Endothelial cell of coronary artery (primary cell): ENCODE measurements around the gene MAN1C1. TPM values are rescaled to one million over a fixed set of nuclear protein-coding genes. Genes with fewer than 3 reads are reported as not detected.

Experiments
- total RNA-seq: library from RNA; depleted of rRNA; stranded (reverse); fragments of >200 nt; gene quantifications from 2 replicates; pipeline ENCODE4 v1.2.3, GENCODE V29; 2014

The MAN1C1 gene
- 0.18 and 0.19 TPM in 2 replicates for total RNA-seq

DNA sequence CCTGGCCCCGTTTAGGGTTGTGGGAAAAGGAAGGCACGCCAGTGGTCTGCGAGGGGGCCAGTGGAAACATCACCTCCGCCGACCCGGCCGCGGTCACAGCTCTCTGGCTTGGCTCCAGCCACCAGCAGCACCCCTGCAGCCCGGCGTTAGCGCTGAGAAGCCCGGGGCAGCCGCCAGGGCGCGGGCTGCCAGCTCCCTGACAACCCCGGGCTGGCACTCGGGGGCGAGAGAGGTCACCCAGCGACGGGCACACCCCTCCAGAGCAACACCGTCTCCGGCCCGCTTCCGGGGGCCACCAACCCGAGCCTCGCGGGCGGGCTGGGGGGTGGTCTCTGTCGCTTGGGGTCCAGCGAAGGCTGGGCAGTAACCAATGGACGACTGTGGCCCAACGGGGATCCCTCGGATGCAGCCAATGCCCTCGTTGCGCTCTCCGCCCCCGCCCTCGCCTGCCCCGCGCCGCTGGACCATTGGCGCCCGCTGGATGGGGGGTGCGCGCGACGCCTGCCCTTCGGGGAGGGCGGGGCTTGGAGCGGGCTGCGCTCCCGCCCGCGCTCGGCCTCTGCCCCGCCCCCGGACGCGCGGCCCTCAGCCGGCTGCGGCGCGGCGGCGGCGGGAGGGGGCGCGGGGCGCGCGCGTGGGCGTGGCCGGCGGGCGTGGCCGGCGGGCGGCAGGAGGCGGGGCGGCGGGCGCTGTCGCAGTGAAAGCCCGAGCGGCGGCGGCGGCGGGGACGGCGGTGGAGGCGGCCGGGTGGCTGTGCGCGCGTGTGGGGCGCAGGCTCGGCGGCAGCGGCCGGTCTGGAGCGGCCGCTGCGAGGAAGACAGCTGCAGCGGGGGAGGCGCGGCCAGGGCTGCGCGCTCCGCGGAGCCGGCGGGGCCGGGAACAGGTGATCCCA, at the start of gene MAN1C1:
Gene MAN1C1, plus strand, starts transcription at position 697 of the 892 bp plus-strand sequence. CDS start 1,007 bp downstream, outside the sequence.

DNA sequence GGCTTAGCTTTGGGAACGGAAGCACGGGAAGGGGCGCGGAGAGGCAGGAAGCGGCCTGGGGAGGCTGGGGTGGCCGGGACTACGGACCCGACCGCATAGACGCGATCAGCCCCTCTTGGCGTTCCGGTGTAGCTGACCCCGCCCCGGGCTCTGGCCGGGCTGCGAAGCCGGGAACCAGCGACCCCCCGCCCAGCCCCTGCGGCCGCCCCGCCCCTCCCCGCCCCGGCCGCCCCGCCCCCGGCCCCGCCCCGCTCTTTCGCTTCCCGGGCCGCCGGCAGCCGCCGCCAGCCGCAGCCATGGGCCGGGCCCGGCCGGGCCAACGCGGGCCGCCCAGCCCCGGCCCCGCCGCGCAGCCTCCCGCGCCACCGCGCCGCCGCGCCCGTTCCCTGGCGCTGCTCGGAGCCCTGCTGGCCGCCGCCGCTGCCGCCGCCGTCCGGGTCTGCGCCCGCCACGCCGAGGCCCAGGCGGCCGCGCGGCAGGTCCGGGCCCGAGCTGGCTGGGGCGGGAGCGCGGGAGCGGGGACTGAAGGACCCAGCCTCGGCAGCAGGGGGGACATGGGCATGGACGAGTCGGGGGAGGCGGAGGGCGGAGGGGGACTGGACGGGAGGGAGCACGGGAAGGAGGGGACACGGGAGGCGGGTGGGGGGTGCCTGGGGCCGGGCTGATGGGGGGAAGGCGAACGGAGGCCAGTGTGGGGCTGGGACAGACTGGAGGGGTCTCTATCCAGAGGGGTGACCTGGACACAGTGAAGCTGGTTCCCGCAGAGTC, 183.5 kb downstream of the MAN1C1 start, which contains the start of gene SELENON:
Gene SELENON, plus strand, starts transcription at position 259 of the 768 bp plus-strand sequence. Its CDS starts 38 bp downstream, at position 297.

DNA sequence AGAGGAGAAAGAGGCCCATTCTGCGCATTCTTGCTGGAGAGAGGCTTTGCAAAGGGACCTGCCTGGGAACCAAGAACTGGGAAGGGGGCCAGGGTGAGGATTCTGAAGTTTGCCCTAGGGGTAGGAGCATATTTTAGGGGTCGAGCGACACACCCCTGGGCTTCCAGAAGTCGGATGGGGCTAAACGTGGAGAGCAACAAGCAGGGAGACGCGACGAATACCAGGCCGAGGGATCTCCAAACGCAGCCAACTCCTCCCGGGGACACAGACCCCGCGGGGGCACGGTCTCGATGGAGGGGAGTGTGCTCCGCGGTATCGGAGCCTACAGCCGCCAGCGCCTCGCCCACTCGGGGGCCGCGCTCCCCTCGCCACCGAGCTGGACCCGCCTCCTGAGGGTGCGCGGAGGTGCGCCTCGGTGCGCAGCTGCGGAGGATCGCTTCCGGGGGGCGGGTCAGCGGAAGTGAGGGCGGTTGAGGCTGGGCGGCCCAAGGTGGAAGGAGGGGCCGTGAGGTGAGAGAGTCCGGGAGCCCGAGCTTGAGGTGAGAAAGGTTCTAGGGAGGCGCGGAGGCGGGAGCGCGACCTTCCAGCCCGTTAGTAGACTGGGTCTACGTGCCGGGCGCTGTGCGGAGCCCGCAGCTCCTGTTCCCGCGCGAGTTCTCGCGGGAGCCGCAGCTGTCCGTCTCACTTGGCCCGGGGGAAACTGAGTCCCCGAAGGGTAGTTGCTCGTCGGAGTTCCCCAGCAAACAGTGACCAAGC, 203.1 kb downstream of the MAN1C1 start, which contains the start of gene MTFR1L:
Gene MTFR1L, plus strand, starts transcription at position 464 of the 756 bp plus-strand sequence. CDS start 3,151 bp downstream, outside the sequence.

Other genes starting within 250 kb of the MAN1C1 start
- 0.09 and 0.19 TPM in 2 replicates for gene RHCE, start 196.0 kb upstream of the MAN1C1 start, total RNA-seq
- gene MACO1, start 185.9 kb upstream of the MAN1C1 start, total RNA-seq: 17.0 and 17.7 TPM in 2 replicates
- 11.4 and 14.7 TPM in 2 replicates for gene LDLRAP1, start 73.2 kb upstream of the MAN1C1 start, total RNA-seq
- 20.0 and 33.1 TPM in 2 replicates for gene SELENON, start 183.4 kb downstream of the MAN1C1 start, total RNA-seq
- gene MTFR1L, start 203.2 kb downstream of the MAN1C1 start, total RNA-seq: 21.6 and 22.8 TPM in 2 replicates
- 1.4 and 3.9 TPM in 2 replicates for gene AUNIP, start 242.7 kb downstream of the MAN1C1 start, total RNA-seq